ENCODE measurements around the gene TMEM131.

TMEM131 gene

DNA sequence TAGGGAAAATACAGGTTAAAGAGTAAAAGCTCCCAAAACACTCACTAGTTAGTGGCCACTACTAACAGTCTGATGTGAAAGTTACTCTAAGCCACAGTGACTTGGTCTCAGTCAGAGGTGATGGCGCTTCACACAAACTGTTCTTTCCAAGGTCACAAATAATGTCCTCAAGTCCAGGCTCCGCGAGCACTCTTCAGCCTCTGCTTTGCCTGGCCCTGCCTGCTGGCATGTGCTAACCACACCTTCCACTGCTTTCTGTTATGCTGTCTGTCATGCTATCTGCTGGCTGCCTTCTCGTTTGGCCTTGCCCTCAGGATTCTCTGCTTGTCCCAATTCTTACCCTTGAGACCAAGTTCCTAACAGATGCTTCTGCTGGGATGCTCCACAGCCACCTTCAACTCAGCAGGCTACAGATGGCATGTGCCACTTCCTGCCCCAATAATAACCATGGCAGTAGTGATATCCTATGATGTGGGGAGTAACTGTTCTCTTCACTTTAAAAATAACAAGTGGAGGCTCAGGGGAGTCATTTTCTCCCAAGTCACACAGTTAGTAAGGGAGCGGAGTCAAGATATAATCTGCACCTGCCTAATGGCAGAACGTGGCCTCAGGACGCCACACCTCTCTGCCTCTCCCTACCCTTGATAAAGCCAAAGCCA lies 206.6 kb downstream of the TMEM131 start:
- TF ChIP-seq, protein P1, sequence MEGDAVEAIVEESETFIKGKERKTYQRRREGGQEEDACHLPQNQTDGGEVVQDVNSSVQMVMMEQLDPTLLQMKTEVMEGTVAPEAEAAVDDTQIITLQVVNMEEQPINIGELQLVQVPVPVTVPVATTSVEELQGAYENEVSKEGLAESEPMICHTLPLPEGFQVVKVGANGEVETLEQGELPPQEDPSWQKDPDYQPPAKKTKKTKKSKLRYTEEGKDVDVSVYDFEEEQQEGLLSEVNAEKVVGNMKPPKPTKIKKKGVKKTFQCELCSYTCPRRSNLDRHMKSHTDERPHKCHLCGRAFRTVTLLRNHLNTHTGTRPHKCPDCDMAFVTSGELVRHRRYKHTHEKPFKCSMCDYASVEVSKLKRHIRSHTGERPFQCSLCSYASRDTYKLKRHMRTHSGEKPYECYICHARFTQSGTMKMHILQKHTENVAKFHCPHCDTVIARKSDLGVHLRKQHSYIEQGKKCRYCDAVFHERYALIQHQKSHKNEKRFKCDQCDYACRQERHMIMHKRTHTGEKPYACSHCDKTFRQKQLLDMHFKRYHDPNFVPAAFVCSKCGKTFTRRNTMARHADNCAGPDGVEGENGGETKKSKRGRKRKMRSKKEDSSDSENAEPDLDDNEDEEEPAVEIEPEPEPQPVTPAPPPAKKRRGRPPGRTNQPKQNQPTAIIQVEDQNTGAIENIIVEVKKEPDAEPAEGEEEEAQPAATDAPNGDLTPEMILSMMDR (IDR thresholded peaks at IDR 0.05; ENCODE audit: low read depth, low read length): no peak
- Histone ChIP-seq H3K36me3 (no peaks in the 10 kb centered on the region), H3K9me3 (no peaks in the 10 kb centered on the region), H3K27me3 (no peaks in the 10 kb centered on the region), H3K4me3 (ENCODE audit: low read depth, low read length) (no peak overlapping the region), H3K4me1 (no peaks in the 10 kb centered on the region)
- no peak for DNase-seq

DNA sequence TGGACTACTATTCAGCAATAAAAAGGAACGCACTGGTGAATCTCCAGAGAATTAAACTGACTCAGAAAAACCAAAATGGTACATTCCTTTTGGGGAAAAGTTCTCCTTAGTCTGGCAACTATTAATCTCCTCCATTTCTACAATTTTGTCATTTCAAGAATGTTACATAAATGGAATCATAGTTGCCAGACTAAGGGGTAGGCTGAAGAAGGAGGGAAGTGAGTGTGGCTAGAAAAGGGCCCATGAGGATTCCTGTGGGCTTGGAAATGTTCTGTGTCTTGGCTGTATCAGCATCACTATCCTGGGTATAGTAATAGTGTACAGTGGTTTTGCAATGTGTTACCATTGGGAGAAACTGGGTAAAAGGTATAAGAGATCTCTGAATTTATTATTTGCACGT lies 209.9 kb downstream of the TMEM131 start:
- no peaks in the 10 kb centered on the region for H3K9me3 ChIP-seq
- DNase-seq: no peak
- no peaks in the 10 kb centered on the region for H3K36me3 ChIP-seq
- H3K27me3 ChIP-seq: no peaks in the 10 kb centered on the region
- H3K4me3 ChIP-seq (ENCODE audit: low read depth, low read length): no peak overlapping the region
- TF ChIP-seq, protein P1 (IDR thresholded peaks at IDR 0.05; ENCODE audit: low read depth, low read length): no peak
- no peaks in the 10 kb centered on the region for H3K4me1 ChIP-seq

DNA sequence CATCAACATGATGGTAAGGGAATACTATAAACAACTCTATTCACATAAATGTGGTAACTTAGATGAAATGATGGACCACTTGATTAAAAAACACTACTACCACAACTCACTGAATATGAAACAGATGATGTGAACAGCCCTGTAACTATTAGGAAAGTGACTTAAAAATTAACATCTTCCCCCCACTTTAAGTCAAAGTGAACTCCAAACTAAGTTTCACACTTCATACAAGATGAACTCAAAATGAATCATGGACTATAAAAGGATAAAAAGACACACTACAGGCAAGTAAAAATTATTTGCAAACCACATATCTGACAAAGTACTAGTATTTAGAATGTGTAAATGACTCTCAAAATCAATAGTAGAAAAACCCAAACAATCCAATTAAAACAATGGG lies 210.8 kb downstream of the TMEM131 start:
- TF ChIP-seq, protein P1 (IDR thresholded peaks at IDR 0.05; ENCODE audit: low read depth, low read length): no peak
- no peaks in the 10 kb centered on the region for H3K36me3 ChIP-seq
- H3K27me3 ChIP-seq: no peaks in the 10 kb centered on the region
- no peaks in the 10 kb centered on the region for H3K9me3 ChIP-seq
- H3K4me1 ChIP-seq: no peaks in the 10 kb centered on the region
- H3K4me3 ChIP-seq (ENCODE audit: low read depth, low read length): no peak overlapping the region
- DNase-seq: no peak

DNA sequence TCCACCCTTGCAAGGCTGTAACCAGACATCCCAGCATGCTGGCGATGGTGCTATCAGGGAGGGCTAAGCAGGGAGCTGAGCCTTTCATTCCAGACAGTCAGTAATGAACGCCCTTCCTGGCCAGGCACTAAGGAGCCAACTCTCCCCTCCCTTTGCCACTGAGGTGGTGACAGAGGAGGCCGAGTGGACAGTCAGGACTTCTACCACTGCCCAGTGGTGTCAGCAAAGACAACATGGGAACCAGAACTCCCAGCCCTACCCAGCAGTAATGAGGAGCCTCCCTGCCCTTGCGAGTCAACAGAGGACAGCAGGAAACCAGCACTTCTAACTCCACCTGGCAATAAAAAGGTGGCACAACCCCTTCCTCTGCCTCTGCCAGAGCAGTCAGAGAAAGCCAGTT lies 213.8 kb downstream of the TMEM131 start:
- H3K4me1 ChIP-seq: no peaks in the 10 kb centered on the region
- H3K4me3 ChIP-seq (ENCODE audit: low read depth, low read length): no peak overlapping the region
- no peaks in the 10 kb centered on the region for H3K36me3 ChIP-seq
- H3K27me3 ChIP-seq: no peaks in the 10 kb centered on the region
- DNase-seq: no peak
- H3K9me3 ChIP-seq: no peaks in the 10 kb centered on the region
- TF ChIP-seq, protein P1 (IDR thresholded peaks at IDR 0.05; ENCODE audit: low read depth, low read length): no peak

DNA sequence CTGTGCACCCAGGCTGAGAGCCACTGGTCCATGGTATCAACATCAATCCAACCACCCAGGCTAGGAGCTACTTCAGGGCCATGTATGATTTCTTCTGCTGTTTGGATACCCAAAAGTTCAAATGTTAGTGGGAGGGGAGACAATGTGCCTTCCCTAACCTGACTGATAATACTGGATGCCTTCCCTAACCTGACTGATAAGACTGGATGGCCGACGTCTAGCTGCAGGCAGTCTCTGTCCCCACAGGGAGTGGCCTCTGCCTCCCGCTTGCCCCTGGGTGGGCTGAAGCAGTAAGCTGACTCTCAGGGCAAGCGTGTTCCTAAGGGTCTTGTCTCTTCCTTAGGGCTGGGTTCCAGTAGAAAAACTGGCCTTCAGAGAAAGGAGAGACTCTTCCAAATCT lies 216.6 kb downstream of the TMEM131 start:
- H3K9me3 ChIP-seq: no peaks in the 10 kb centered on the region
- TF ChIP-seq, protein P1 (IDR thresholded peaks at IDR 0.05; ENCODE audit: low read depth, low read length): no peak
- H3K36me3 ChIP-seq: no peaks in the 10 kb centered on the region
- H3K4me3 ChIP-seq (ENCODE audit: low read depth, low read length): no peak overlapping the region
- H3K4me1 ChIP-seq: no peaks in the 10 kb centered on the region
- DNase-seq: no peak
- no peaks in the 10 kb centered on the region for H3K27me3 ChIP-seq

DNA sequence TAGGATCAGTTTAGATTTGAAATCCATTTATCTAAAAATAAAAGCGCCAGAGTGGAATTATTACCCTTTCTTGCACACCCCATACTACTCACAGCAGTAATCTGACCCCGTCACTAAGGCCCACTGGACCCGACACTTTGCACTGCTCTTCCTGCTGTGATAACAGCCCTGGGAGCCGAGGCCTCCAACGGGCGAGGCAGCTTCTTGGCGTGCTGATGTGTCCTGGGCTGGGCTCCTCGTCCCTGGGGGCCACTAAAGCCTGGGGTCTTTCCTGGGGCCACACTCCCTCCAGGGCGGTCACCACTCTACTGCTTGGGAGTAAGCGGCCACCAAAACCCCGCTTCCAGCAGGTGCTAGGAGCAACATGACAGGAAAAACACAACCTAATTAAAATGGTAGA lies 220.7 kb downstream of the TMEM131 start:
- no peak for DNase-seq
- Histone ChIP-seq H3K36me3 (no peaks in the 10 kb centered on the region), H3K4me1 (no peaks in the 10 kb centered on the region), H3K4me3 (ENCODE audit: low read depth, low read length) (no peak overlapping the region), H3K9me3 (no peaks in the 10 kb centered on the region), H3K27me3 (no peaks in the 10 kb centered on the region)
- TF ChIP-seq, protein P1 (IDR thresholded peaks at IDR 0.05; ENCODE audit: low read depth, low read length): no peak
